IMR-90 (cell line): Measurements from ENCODE around the gene MROH2B. TPM values are rescaled to one million over a fixed set of nuclear protein-coding genes. Genes with fewer than 3 reads are reported as not detected.

Experiments used
- ATAC-seq: fragments of 200-7000 bp; cut with Tn5 transposase; 2 replicates; pipeline ENCODE4 v1.9.1; 2020; ENCODE audit warnings: low read depth, mild to moderate bottlenecking, moderate library complexity
- BruUV-seq: library from RNA; stranded (reverse); fragments of 400-500 nt; replicated peaks from 2 replicates; lab custom pipeline; 2021; lab: Mats Ljungman, UMichigan
- CTCF ChIA-PET: fragments of 300-600 bp; formaldehyde crosslinking; extraction: SDS; loops from one replicate; lab custom pipeline; 2021; ENCODE audit warnings: antibody characterized with exemption; lab: Yijun Ruan, JAX
- POLR2A ChIA-PET: fragments of 300-600 bp; sonication (Branson Sonifier 250); formaldehyde crosslinking; loops from one replicate; lab custom pipeline; 2022; ENCODE audit warnings: antibody characterized with exemption; ENCODE audit not compliant: unreplicated experiment; lab: Charles Lee
- DNase-seq: peaks from one replicate; pipeline ENCODE4 v3.0.0; 2013
- H2AFZ ChIP-seq: replicated peaks from 2 replicates; pipeline ENCODE3; 2013; ENCODE audit warnings: low read length, mild to moderate bottlenecking; ENCODE audit not compliant: poor library complexity
- H2AK5ac ChIP-seq: 2 replicates; pipeline ENCODE4 v1.6.1; 2013; ENCODE audit warnings: low read depth, low read length, inconsistent platforms
- H2AK9ac ChIP-seq: replicated peaks from 2 replicates; pipeline ENCODE3; 2013; ENCODE audit warnings: mild to moderate bottlenecking, low read depth, low read length, moderate library complexity; ENCODE audit not compliant: poor library complexity
- H2BK120ac ChIP-seq: 2 replicates; pipeline ENCODE4 v1.6.1; 2013; ENCODE audit warnings: low read depth, low read length, inconsistent platforms
- H2BK15ac ChIP-seq: 3 replicates; pipeline ENCODE4 v1.6.1; 2013; ENCODE audit warnings: low read depth, low read length, inconsistent platforms
- H2BK20ac ChIP-seq: 2 replicates; pipeline ENCODE4 v1.6.1; 2013; ENCODE audit warnings: low read depth, mild to moderate bottlenecking, inconsistent platforms, low read length, moderate library complexity
- H2BK5ac ChIP-seq: 2 replicates; pipeline ENCODE4 v1.6.1; 2013; ENCODE audit warnings: mild to moderate bottlenecking, low read depth, low read length, inconsistent platforms; ENCODE audit not compliant: poor library complexity, severe bottlenecking
- H3K14ac ChIP-seq: replicated peaks from 2 replicates; pipeline ENCODE4 v1.6.1; 2013; ENCODE audit warnings: low read depth, low read length, inconsistent platforms
- H3K18ac ChIP-seq: 2 replicates; pipeline ENCODE4 v1.6.1; 2013; ENCODE audit warnings: low read depth, low read length, control low read depth
- H3K23ac ChIP-seq: 2 replicates; pipeline ENCODE4 v1.6.1; 2013; ENCODE audit warnings: low read depth, low read length, inconsistent platforms
- H3K27ac ChIP-seq: 2 replicates; pipeline ENCODE4 v1.5.1; 2013; ENCODE audit warnings: mild to moderate bottlenecking, control low read depth, low read length; ENCODE audit not compliant: insufficient read depth
- H3K27me3 ChIP-seq: 2 replicates; pipeline ENCODE4 v1.6.1; 2013; ENCODE audit warnings: low read length; ENCODE audit not compliant: control insufficient read depth, insufficient read depth
- H3K36me3 ChIP-seq: 2 replicates; pipeline ENCODE4 v1.6.1; 2013; ENCODE audit warnings: low read length, mixed read lengths; ENCODE audit not compliant: control insufficient read depth, insufficient read depth
- H3K4ac ChIP-seq: 2 replicates; pipeline ENCODE4 v1.6.1; 2013; ENCODE audit warnings: low read depth, low read length, inconsistent platforms
- H3K4me1 ChIP-seq: 2 replicates; pipeline ENCODE4 v1.6.1; 2013; ENCODE audit warnings: low read length, mixed read lengths; ENCODE audit not compliant: control insufficient read depth, insufficient read depth
- H3K4me2 ChIP-seq: 2 replicates; pipeline ENCODE4 v1.6.1; 2013; ENCODE audit warnings: low read depth, mild to moderate bottlenecking, control low read depth, low read length, moderate library complexity
- H3K4me3 ChIP-seq: 2 replicates; pipeline ENCODE4 v1.5.1; 2013; ENCODE audit warnings: low read depth, mild to moderate bottlenecking, control low read depth, low read length, moderate library complexity; ENCODE audit not compliant: insufficient read depth
- H3K56ac ChIP-seq: 2 replicates; pipeline ENCODE4 v1.6.1; 2013; ENCODE audit warnings: low read length, inconsistent platforms; ENCODE audit not compliant: insufficient read depth; ENCODE audit errors: extremely low read depth
- H3K79me1 ChIP-seq, 2 experiments: 2 replicates each; pipeline ENCODE4 v1.6.1; 2013; ENCODE audit warnings: low read length in 2 of 2, inconsistent platforms in 1 of 2, low read depth in 1 of 2
- H3K9ac ChIP-seq: 2 replicates; pipeline ENCODE4 v1.6.1; 2013; ENCODE audit warnings: low read depth, low read length, control low read depth
- H3K9me1 ChIP-seq: 2 replicates; pipeline ENCODE4 v1.6.1; 2013; ENCODE audit warnings: low read length, inconsistent platforms; ENCODE audit not compliant: insufficient read depth
- H3K9me3 ChIP-seq: 2 replicates; pipeline ENCODE4 v1.6.1; 2013; ENCODE audit warnings: low read length; ENCODE audit not compliant: control insufficient read depth, insufficient read depth
- H4K20me1 ChIP-seq: 2 replicates; pipeline ENCODE4 v1.6.1; 2013; ENCODE audit warnings: low read length, inconsistent platforms; ENCODE audit not compliant: insufficient read depth
- H4K5ac ChIP-seq: 2 replicates; pipeline ENCODE4 v1.6.1; 2013; ENCODE audit warnings: mild to moderate bottlenecking, low read depth, low read length, control low read depth
- H4K8ac ChIP-seq, 2 experiments: 2 replicates each; pipeline ENCODE4 v1.6.1; 2013; ENCODE audit warnings: low read depth in 2 of 2, low read length in 2 of 2, control low read depth in 1 of 2, inconsistent platforms in 1 of 2
- H4K91ac ChIP-seq: 2 replicates; pipeline ENCODE4 v1.6.1; 2013; ENCODE audit warnings: low read depth, low read length, inconsistent platforms; ENCODE audit not compliant: insufficient read depth
- BHLHE40 ChIP-seq: fragments of 150-350 bp; IDR thresholded peaks from 2 replicates; pipeline ENCODE4 v1.6.1; 2016; ENCODE audit warnings: mild to moderate bottlenecking, low read depth, low read length
- CEBPB ChIP-seq: IDR thresholded peaks from 2 replicates; pipeline ENCODE4 v1.6.1; 2012; ENCODE audit warnings: low read depth, low read length, improper control_type of control experiment
- CHD1 ChIP-seq: IDR thresholded peaks from 2 replicates; pipeline ENCODE4 v1.6.1; 2012; ENCODE audit warnings: low read depth, low read length, improper control_type of control experiment
- CTCF ChIP-seq: conservative IDR thresholded peaks from 2 replicates; pipeline ENCODE4 v1.5.1; 2012; ENCODE audit warnings: mild to moderate bottlenecking, low read depth, low read length, improper control_type of control experiment
- ELK1 ChIP-seq: fragments of 150-350 bp; IDR thresholded peaks from 2 replicates; pipeline ENCODE4 v1.6.1; 2016; ENCODE audit warnings: low read depth, mild to moderate bottlenecking, low read length, moderate library complexity, borderline replicate concordance
- FOS ChIP-seq: fragments of 150-350 bp; IDR thresholded peaks from 2 replicates; pipeline ENCODE4 v1.6.1; 2016; ENCODE audit warnings: low read depth, low read length
- MAFK ChIP-seq: IDR thresholded peaks from 2 replicates; pipeline ENCODE4 v1.6.1; 2012; ENCODE audit warnings: low read depth, low read length, improper control_type of control experiment
- MAZ ChIP-seq: IDR thresholded peaks from 2 replicates; pipeline ENCODE4 v1.6.1; 2012; ENCODE audit warnings: low read depth, mild to moderate bottlenecking, low read length, improper control_type of control experiment, moderate library complexity, borderline replicate concordance
- MXI1 ChIP-seq: IDR thresholded peaks from 2 replicates; pipeline ENCODE4 v1.6.1; 2012; ENCODE audit warnings: low read depth, mild to moderate bottlenecking, low read length, moderate library complexity, borderline replicate concordance
- NFE2L2 ChIP-seq: fragments of 150-350 bp; IDR thresholded peaks from 2 replicates; pipeline ENCODE4 v1.6.1; 2016; ENCODE audit warnings: low read depth, mild to moderate bottlenecking, low read length
- POLR2A ChIP-seq: IDR thresholded peaks from 2 replicates; pipeline ENCODE4 v1.6.1; 2012; ENCODE audit warnings: mild to moderate bottlenecking, low read depth, low read length
- RAD21 ChIP-seq: IDR thresholded peaks from 2 replicates; pipeline ENCODE4 v1.6.1; 2012; ENCODE audit warnings: low read length, improper control_type of control experiment
- RCOR1 ChIP-seq: IDR thresholded peaks from 2 replicates; pipeline ENCODE4 v1.6.1; 2012; ENCODE audit warnings: mild to moderate bottlenecking, low read length, improper control_type of control experiment; ENCODE audit not compliant: insufficient replicate concordance
- RFX5 ChIP-seq: IDR thresholded peaks from 2 replicates; pipeline ENCODE4 v1.8.0; 2012; ENCODE audit warnings: low read depth, mild to moderate bottlenecking, low read length, moderate library complexity
- SMC3 ChIP-seq: fragments of 150-350 bp; IDR thresholded peaks from 2 replicates; pipeline ENCODE4 v1.6.1; 2016; ENCODE audit warnings: low read depth, mild to moderate bottlenecking, antibody characterized with exemption, low read length, moderate library complexity
- USF2 ChIP-seq: fragments of 150-350 bp; IDR thresholded peaks from 2 replicates; pipeline ENCODE4 v1.6.1; 2017; ENCODE audit warnings: mild to moderate bottlenecking, antibody characterized with exemption, low read length, low read depth
- WGBS, 2 experiments: methylation state at CpG; one replicate each; pipeline versions ENCODE4 v1.1.5 to v1.1.7; 2013; ENCODE audit warnings: missing lambda C conversion rate in 2 of 2; ENCODE audit not compliant: insufficient read length in 1 of 2; ENCODE audit errors: extremely low coverage in 2 of 2; 5-methylcytosine and 5-hydroxymethylcytosine counted together
- dilution Hi-C: fragments of 300-500 bp; cut with HindIII; formaldehyde crosslinking; loops from one replicate; pipeline ENCODE4 v1.14.3; 2018; ENCODE audit warnings: low sequenced_read_pairs; ENCODE audit not compliant: unreplicated experiment
- in situ Hi-C: fragments of 300-500 bp; cut with MboI; formaldehyde crosslinking; loops from 3 replicates; pipeline ENCODE4 v1.14.3; 2019; ENCODE audit warnings: low sequenced_read_pairs, inconsistent platforms, mixed read lengths
- intact Hi-C: fragments of 100-400 bp; cut with micrococcal nuclease; formaldehyde crosslinking; loops from 2 replicates; pipeline ENCODE4 v1.10.0; 2022
- polyA plus RNA-seq, 3 experiments: library from polyadenylated mRNA; depleted of rRNA; stranded (reverse); fragments of >200 nt; gene quantifications; 2 replicates each; pipeline ENCODE4 v1.2.3, GENCODE V29; 2012; ENCODE audit warnings: low replicate concordance in 1 of 3
- total RNA-seq: library from RNA; depleted of rRNA; stranded (reverse); fragments of >200 nt; gene quantifications from 2 replicates; pipeline ENCODE4 v1.2.3, GENCODE V29; 2012

The MROH2B gene
- total and polyA plus RNA-seq, 2 of the 4 experiments (the other 2 are of a cell fraction), result not detected

GRCh38 chr5:41093803-41094202 lies 22.7 kb upstream of the MROH2B start:
- Histone ChIP-seq H4K91ac (no peak overlapping the region), H3K4ac (no peak overlapping the region), H4K20me1 (no peaks in the 10 kb centered on the region), H3K79me1 (no peaks in the 10 kb centered on the region), H2AFZ (no peak overlapping the region), H2BK20ac (no peak overlapping the region; the same call in 1 of the 2 replicates), H3K9me1 (peaks cover 3% of the 10 kb centered on the region; the same call in 1 of the 2 replicates), H3K56ac (no peak overlapping the region), H3K18ac (no peak overlapping the region), H3K4me2 (no peak overlapping the region), H4K8ac (no peak overlapping the region), H2BK120ac (no peak overlapping the region), H3K27me3 (no peaks in the 10 kb centered on the region), H3K27ac (no peak overlapping the region), H2AK9ac (no peak overlapping the region), H4K5ac (no peak overlapping the region), H2BK5ac (no peak overlapping the region), H3K9ac (no peak overlapping the region), H3K4me3 (no peak overlapping the region), H2AK5ac (no peak overlapping the region), H3K14ac (no peak overlapping the region), H3K9me3 (no peaks in the 10 kb centered on the region), H3K36me3 (no peaks in the 10 kb centered on the region), H3K4me1 (peaks cover 3% of the 10 kb centered on the region), H2BK15ac (no peak overlapping the region), H3K23ac (no peak overlapping the region)
- dilution Hi-C loops (no loop called here), intact Hi-C loops (no loop called here), in situ Hi-C loops (no loop called here)
- no peak for TF ChIP-seq RFX5
- no peak for TF ChIP-seq MAZ
- no peak for TF ChIP-seq ELK1
- TF ChIP-seq MXI1, result no peak
- TF ChIP-seq USF2, result no peak
- no peak for TF ChIP-seq NFE2L2
- no peak for TF ChIP-seq SMC3
- TF ChIP-seq CTCF, result no peak
- TF ChIP-seq FOS, result no peak
- TF ChIP-seq CEBPB, result no peak
- no peak for TF ChIP-seq POLR2A
- no peak for TF ChIP-seq BHLHE40
- no peak for TF ChIP-seq CHD1
- no peak for TF ChIP-seq RAD21
- no peak for TF ChIP-seq RCOR1
- no peak for TF ChIP-seq MAFK
- no TSS peak for BruUV-seq
- DNase-seq, result no peak
- no CpG with 5 or more reads among the region's 1 CpG for WGBS, 2 experiments
- CTCF ChIA-PET, result no interaction called here
- no peak for ATAC-seq
- POLR2A ChIA-PET, result no interaction called here
